PC-3 (cell line): Measurements from ENCODE around the gene PTPRN2.

Experiments used
- CTCF ChIP-seq: fragments of 300-600 bp; sonication (generic); conservative IDR thresholded peaks from 2 replicates; pipeline ENCODE4 v1.5.1; 2017; ENCODE audit warnings: antibody characterized with exemption, low read depth, mild to moderate bottlenecking, low read length
- EZH2phosphoT487 ChIP-seq: fragments of 300-600 bp; sonication (generic); IDR thresholded peaks from 2 replicates; pipeline ENCODE4 v1.6.1; 2018; ENCODE audit warnings: mild to moderate bottlenecking, antibody characterized with exemption, low read length, borderline replicate concordance

GRCh38 chr7:158546626-158547025 lies 41.0 kb downstream of the PTPRN2 start:
- TF ChIP-seq EZH2phosphoT487 (no peak), CTCF (no peak)
